Measurements from ENCODE around the gene GABARAPL1.
A peak's percentile ranks its signal among the peaks of the same experiment; 100 is the strongest.

The GABARAPL1 gene

DNA sequence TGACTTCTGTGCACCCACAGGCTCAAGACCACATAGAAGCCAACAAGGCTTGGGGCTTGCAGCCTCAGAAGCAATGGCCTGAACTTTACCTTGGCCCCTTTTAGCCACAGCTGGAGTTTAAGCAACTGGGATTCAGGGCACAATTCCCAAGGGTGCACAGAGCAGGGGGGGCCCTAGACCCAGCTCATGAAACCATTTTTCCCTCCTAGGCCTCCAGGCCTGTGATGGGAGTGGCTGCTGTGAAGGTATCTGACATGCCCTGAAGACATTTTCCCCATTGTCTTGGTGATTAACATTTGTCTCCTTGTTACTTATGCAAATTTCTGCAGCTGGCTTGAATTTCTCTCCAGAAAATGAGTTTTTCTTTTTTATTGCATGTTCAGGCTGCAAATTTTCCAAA lies 21.9 kb downstream of the GABARAPL1 start:
- DNase-seq (ENCODE audit: low spot score) = no peak

DNA sequence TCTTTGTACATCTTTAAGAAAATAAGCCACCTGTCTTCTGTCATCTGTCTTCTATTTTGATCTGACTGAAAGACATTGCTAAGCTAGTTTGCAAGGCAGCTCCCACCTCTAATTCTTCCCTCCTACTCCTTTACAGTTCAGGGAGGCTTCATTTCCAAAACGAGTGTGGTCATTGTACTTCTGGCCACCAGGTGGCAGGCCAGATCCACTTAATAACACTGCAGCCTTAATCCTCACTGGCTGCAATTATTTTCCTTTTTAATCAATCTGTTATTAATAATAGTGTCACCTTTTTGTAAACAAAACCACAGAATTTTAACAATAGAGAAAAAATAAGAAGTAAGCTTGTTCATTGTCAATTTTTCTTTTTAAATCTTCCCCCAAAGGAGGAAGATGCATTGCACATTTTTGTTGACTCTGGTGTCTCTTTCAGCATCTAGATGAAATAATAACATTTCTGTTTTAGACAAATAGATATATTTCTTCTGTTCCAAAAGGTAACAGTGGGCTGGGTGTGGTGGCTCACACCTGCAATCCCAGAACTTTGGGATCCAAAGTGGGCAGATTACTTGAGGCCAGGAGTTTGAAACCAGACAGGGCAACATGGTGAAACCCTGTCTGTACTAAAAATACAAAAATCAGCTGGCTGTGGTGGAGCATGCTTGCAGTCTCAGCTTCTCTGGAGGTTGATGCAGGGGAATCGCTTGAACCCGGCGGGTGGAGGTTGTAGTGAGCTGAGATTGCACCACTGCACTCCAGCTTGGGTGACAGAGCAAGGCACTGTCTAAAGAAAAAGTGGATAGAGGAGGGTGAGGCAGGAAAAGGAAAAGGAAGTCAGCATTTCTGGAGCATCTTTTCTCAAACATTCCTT lies 23.3 kb downstream of the GABARAPL1 start:
- DNase-seq (ENCODE audit: low spot score) = peak; percentile 35

DNA sequence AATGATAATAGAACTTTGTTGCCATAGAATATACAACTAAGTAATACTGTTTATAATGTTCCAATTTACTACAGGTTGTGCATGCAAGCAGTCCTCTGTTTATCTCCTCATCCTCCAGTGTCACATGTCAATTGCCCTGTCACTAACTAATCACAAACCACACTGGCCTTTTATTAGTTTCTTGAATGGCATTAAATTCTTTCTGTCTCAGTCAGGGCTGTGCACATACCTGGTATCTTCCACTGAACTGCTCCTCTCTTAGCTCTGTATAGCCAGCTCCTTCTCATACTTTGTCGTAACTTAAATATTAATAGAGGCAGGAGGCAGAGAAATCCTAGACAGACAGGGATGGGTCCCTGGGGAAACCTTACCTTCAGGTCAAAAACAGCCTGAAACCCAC lies 24.0 kb downstream of the GABARAPL1 start:
- DNase-seq (ENCODE audit: low spot score) = no peak

DNA sequence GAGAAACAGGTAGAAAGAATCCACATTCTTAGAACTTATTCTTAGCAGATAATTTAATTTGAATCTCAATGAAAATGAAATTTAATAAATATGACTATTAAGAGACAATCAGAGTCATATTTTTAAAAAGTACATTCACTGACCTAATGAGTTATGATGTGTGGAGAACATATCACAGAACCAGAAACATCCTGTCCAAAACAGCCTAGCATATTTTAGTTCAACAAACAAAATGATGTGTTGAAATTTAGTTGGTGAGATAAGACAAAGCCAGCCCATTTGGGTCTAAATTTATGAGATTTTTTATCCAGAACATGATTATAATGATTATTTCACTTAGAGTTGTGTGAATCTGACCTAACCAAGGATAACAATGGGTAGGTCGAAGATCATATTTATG lies 25.8 kb downstream of the GABARAPL1 start:
- no peak for DNase-seq (ENCODE audit: low spot score)

- no peak for DNase-seq (ENCODE audit: low spot score)
Observed at GRCh38 chr12:10241290-10241689, 28.6 kb downstream of the GABARAPL1 start.

DNA sequence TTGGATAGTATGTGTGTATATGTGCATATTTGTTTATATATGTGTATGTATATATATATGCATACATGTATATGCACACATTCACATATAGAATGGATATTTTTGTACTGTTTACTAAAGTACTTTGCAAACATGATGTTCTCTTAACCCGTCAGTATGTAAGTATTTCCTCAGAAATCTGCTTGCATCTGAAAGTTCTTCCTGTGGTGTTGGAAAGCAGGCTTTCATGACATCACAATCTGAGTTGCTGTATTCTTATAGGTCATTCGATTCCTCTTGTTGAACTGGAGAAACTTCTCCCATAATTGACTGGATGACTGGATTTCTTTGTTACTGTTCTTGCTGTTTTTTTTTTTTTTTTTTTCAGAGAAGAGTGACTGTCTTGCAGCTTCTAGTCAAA lies 29.1 kb downstream of the GABARAPL1 start:
- no peak for DNase-seq (ENCODE audit: low spot score)

DNA sequence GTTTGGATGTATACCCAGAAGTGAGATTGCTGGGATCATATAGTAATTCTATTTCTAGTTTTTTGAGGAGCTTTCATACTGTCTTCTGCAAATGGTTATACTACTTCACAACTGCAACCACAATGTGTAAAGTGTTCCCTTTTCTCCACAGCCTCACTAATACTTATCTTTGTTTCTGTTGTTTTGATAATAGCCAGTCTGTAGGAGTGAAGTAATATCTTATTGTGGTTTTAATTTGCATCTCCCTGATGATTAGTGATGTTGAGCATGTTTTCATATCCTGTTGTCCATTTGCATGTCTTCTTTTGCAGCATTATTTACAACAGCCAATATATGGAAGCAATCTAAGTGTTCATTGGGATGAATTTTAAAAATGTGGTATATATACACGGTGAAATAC lies 29.9 kb downstream of the GABARAPL1 start:
- no peak for DNase-seq (ENCODE audit: low spot score)

DNA sequence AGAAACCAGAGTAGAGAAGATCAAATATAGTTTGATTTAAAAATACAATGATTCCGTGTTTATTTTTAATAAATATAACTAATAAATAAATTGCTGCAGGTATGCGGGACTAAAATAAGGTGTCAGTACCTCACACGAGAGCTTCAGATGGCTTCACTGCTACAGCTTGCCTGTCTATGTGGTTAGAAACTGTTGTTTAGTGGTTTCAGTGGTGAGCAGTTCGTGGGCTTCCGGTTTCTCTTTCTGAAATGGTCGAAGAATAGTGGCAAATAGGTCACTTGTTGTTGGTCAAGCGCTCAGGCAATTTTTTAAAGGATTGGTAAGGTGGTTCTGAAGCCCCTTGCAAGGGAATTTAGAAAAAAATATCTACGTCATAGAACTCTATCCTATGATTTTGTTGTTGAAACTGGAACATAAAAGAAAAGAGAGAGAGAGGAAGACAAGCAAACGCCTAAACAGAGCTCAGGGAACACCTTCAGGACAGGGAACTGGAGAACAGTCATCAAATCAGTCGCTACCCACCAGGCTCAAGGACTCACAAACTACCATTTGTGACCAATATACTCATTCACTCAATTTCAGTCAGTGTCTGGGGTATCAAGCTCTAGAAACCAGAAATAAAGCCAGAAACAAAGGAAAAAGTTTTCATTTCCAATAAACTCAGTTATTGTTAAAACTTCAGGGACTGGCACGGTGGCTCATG lies 31.3 kb downstream of the GABARAPL1 start:
- no peak for DNase-seq (ENCODE audit: low spot score)

DNA sequence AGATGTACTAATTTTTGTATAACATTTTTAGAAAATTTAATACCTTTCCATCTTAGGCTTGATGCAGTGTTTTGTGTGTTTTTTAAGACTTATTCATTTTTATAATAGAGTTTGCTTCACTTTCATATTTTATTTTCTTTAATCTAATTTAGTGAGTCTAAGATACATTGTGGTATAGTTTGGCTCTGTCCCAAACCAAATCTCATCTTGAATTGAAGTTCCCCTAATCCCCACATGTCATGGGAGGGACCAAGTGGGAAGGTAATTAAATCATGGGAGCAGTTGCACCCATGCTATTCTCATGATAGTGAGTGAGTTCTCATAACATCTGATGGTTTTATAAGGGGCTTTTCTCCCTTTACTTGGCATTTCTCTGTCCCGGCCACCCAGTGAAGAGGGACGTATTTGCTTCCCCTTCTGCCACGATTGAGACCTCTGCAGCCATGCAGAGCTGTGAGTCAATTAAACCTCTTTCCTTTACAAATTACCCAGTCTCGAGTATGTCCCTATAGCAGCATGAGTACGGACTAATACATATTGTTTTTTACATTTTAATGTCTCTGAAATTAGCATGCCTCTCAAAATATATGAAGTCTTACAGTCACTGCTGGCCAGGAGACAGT lies 34.9 kb downstream of the GABARAPL1 start:
- no peak for DNase-seq (ENCODE audit: low spot score)

DNA sequence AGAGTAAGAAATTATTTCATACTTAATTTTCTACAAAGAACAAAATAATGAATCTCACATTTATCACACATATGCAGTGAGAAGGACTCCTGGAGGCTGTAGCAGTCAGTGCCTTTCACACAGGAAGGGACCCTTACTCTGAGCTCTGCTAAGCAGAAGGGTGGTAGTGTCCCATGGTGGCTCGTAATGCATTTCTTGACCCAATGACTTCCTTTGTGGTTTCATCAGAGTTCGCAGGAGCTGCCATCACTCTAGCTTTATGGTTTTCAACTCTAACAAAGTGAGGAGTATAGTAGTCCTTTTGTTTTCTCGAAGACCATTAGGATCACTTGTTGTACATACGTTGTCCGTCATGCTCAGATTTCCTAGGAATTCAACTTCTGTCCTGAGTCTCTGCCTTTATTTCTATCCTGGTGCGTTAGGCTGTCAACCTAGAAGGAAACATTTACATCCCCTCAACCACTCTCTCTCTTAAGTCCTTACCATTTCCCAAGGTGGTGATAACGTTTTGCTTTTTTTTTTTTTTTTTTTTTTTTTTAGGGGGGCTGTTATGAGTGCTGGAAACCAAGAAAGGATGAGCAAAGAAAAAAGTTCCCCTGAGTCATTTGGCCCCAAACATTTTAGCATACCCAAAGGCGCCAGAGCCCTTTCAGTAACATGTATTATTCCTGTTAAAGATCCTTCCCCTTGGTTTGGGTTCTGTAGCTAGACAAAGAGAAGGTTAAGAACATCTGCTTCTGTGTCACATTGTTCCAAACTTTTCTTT lies 37.2 kb downstream of the GABARAPL1 start:
- no peak for DNase-seq (ENCODE audit: low spot score)

DNA sequence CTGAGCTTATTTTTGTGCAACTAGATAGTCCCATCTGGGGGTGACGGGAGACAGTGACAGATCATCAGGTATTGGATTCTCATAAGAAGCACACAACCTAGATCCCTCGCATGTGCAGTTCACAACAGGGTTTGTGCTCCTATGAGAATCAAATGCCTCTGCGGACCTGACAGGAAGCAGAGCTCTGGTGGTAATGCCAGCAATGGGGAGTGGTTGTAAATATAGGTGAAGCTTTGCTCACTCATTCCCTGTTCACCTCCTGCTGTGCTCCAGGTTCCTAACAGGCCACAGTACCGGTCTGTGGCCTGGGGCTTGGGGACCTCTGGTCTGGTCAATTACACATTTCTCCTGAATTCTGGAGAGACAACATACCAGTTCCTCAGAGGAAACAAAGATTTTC lies 39.0 kb downstream of the GABARAPL1 start:
- no peak for DNase-seq (ENCODE audit: low spot score)

- no peak for DNase-seq (ENCODE audit: low spot score)
Observed at GRCh38 chr12:10252201-10252600, 39.5 kb downstream of the GABARAPL1 start.

DNA sequence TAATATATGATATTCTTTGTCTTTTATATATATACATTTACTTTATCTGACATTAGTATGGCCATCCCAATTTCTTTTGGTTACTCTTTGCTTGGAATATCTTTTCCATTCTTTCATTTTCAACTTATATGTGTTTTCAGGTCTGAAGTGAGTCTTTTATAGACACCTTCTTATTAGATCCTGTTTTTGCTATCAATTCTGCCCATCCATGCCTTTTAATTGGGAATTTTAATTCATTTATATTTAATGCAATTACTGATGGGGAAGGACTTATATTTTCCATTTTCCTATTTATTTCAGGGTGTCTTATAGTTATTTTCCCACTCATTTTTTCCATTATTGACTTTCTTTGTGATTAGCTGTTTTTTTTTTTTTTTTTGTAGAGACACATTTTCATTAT lies 43.4 kb downstream of the GABARAPL1 start:
- no peak for DNase-seq (ENCODE audit: low spot score)

- DNase-seq (ENCODE audit: low spot score) = no peak
Observed at GRCh38 chr12:10260927-10261326, 48.2 kb downstream of the GABARAPL1 start.

DNA sequence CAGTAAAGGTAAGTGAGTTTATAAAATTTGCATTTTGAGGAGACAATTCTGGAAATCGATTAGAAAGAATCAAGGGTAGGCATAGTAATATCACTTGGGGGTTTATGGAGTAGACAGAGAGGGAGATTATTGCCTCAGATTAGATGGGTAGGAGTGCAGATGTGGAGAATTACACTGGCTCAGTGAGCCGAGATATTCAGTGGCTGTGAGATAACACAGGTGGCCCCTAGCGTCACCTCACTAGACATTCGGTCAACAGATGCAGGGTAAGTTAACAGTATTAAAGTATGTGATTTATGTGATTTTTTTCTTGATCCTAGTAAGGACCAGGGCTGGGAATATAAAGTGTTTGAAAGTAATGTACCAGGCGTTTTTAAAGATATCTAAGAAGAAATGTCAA lies 55.4 kb downstream of the GABARAPL1 start:
- no peak for DNase-seq (ENCODE audit: low spot score)

DNA sequence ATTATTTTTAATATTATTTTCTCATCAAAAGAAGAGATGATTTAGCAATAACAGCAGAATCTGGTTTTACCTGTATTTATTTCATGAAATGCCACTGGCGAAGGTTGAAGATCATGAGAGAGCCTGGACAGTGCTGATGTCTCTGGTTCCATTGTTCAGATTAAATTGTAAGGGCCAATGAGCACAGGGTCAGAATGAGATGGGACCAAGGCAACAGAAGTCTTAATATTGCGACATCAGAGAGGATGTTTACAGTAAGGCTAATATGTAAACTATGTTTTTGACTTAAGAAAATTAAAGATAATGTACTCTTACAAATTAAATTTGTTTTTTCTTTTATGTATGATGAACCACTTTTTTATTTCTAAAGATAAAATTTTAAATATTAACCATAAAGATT lies 59.8 kb downstream of the GABARAPL1 start:
- no peak for DNase-seq (ENCODE audit: low spot score)

Data from hepatic stellate cell (primary cell).